Epithelial cell of proximal tubule (primary cell): Measurements from ENCODE around the gene ATCAY. TPM values are rescaled to one million over a fixed set of nuclear protein-coding genes. Genes with fewer than 3 reads are reported as not detected.
"Not testable (repeated sequence)": the region's sequence is repeated elsewhere in the genome, so short reads cannot be mapped to it uniquely, and the experiment has no call there.

Source experiments
- DNase-seq: peaks from one replicate; pipeline ENCODE4 v3.0.0-alpha.2; 2011; ENCODE audit warnings: low read depth
- H3K4me3 ChIP-seq: 2 replicates; pipeline ENCODE4 v1.5.1; 2011; ENCODE audit warnings: low read depth, mild to moderate bottlenecking, low read length
- CTCF ChIP-seq: conservative IDR thresholded peaks from 2 replicates; pipeline ENCODE4 v1.5.1; 2012; ENCODE audit warnings: low read depth, mild to moderate bottlenecking, low read length
- total RNA-seq: library from RNA; depleted of rRNA; stranded (reverse); fragments of >200 nt; gene quantifications from 2 replicates; pipeline ENCODE4 v1.2.3, GENCODE V29; 2015

Gene ATCAY
- total RNA-seq, 1 donor from 2014 or later, result not detected

GRCh38 chr19:3936506-3937442, 56.3 kb downstream of the ATCAY start:
- DNase-seq, result no peak
- no peak overlapping the region for H3K4me3 ChIP-seq
- no peak for TF ChIP-seq CTCF

GRCh38 chr19:3938300-3938950, 57.9 kb downstream of the ATCAY start:
- DNase-seq, H3K4me3 ChIP-seq: not testable (repeated sequence)

GRCh38 chr19:3942790-3943409, 62.4 kb downstream of the ATCAY start:
- no peak for DNase-seq
- H3K4me3 ChIP-seq, result no peak overlapping the region
- no peak for TF ChIP-seq CTCF

DNA sequence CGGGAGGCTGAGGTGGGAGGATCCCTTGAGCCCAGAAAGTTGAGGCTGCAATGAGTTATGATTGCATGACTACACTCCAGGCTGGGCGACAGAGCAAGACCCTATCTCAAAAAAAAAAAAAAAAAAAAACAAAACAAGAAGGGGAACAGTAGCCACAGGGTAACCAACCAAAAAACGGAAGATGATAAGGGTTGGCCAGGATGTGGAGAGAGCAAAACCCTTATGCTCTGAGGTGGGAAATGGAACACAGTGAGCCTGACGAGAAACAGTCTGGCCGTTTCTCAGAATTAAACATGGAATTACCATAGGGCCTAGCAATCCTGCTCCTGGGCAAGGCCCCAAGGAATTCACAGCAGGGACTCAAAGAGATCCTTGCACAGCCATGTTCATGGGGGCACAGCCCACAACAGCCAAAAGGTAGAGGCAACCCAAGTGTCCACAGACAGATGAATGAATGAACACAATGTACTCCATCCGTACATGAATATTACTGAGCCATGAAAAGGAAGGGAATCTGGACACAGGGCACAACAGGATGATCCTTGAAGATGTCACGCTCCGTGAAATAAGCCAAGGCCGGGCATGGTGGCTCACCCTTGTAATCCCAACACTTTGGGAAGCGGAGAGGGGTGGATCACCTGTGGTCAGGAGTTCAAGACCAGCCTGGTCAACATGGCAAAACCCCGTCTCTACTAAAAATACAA, 63.7 kb downstream of the ATCAY start:
- no peak overlapping the region for H3K4me3 ChIP-seq
- DNase-seq, result no peak
- TF ChIP-seq CTCF, result no peak

GRCh38 chr19:3945838-3946237, 65.4 kb downstream of the ATCAY start:
- TF ChIP-seq CTCF, result no peak
- DNase-seq, result no peak
- H3K4me3 ChIP-seq, result no peak overlapping the region

DNA sequence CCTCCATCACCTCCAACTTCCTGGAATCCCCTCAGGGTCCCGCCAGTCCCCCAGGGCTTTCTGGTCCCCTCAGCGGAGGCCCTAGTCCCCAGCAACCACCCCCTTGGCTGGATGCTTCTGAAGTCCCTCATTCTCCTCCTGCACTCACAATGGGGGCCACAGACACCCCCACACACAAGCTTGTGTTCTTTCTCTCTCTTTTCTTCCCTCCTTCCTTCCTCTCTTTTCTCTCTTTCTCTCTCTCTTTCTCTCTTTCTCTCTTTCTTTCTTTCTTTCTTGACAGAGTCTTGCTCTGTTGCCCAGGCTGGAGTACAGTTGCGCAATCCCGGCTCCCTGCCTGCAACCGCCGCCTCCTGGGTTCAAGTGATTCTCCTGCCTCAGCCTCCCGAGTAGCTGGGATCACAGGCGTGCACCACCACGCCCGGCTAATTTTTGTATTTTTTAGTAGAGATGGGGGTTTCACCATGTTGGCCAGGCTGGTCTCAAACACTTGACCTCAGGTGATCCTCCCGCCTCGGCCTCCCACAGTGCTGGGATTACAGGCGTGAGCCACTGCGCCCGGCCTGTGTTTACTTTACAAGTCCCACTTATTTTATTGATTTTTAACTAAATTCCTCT, 66.9 kb downstream of the ATCAY start:
- not testable (repeated sequence) for DNase-seq, H3K4me3 ChIP-seq

DNA sequence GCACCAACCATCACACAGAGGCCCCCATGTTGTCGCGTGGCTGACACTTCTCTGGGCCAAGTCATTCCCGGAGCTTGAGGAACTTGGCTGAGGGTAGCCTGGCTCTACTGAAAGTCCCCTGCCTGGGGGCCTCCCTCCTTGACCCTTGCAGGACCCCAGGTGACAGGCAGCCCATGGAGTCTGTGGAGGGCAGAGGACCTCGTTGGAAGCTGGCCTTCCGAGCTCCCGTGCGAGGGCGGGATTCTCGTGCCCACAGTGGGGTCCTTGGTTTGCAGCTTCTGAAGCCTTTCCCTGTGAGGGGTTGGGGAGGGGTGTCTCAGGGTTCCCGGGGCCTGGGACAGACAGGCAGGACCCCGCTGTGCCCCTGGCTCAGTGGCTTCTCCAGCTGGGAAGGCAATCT, 68.8 kb downstream of the ATCAY start:
- no peak for DNase-seq
- TF ChIP-seq CTCF, result no peak
- no peak overlapping the region for H3K4me3 ChIP-seq
